Trophoblast cell (in vitro differentiated cells and primary cell): ENCODE measurements around the gene NR5A2.

Experiments used
- DNase-seq, 2 donors: peaks; one replicate each; pipeline ENCODE4 v3.0.0-alpha.2; 2016
- H2AFZ ChIP-seq: 2 replicates; pipeline ENCODE4 v1.6.1; 2013; ENCODE audit warnings: low read length, moderate library complexity, mild to moderate bottlenecking; ENCODE audit not compliant: insufficient read depth, poor library complexity
- H2AK5ac ChIP-seq: 2 replicates; pipeline ENCODE4 v1.6.1; 2013; ENCODE audit warnings: mild to moderate bottlenecking, low read length
- H2BK120ac ChIP-seq: 2 replicates; pipeline ENCODE4 v1.6.1; 2013; ENCODE audit warnings: low read length, mild to moderate bottlenecking, moderate library complexity; ENCODE audit not compliant: insufficient read depth, poor library complexity
- H2BK12ac ChIP-seq: 2 replicates; pipeline ENCODE4 v1.6.1; 2013; ENCODE audit warnings: mild to moderate bottlenecking, low read length, moderate library complexity
- H2BK5ac ChIP-seq: 2 replicates; pipeline ENCODE4 v1.6.1; 2013; ENCODE audit warnings: low read length, low read depth, moderate library complexity, mild to moderate bottlenecking; ENCODE audit not compliant: poor library complexity
- H3K14ac ChIP-seq: 2 replicates; pipeline ENCODE4 v1.6.1; 2013; ENCODE audit warnings: mild to moderate bottlenecking, low read length
- H3K18ac ChIP-seq: 2 replicates; pipeline ENCODE4 v1.6.1; 2013; ENCODE audit warnings: mild to moderate bottlenecking, low read length
- H3K23ac ChIP-seq: 2 replicates; pipeline ENCODE4 v1.6.1; 2013; ENCODE audit warnings: low read length
- H3K27ac ChIP-seq: 2 replicates; pipeline ENCODE4 v1.5.1; 2013; ENCODE audit warnings: low read depth, mild to moderate bottlenecking, inconsistent platforms, low read length, moderate library complexity
- H3K27me3 ChIP-seq: 2 replicates; pipeline ENCODE4 v1.6.1; 2013; ENCODE audit warnings: inconsistent platforms, mild to moderate bottlenecking, low read length, moderate library complexity; ENCODE audit not compliant: insufficient read depth
- H3K36me3 ChIP-seq, 2 experiments: 1 replicate in 1 of 2; 2 replicates in 1 of 2; pipeline ENCODE4 v1.6.1; 2013; ENCODE audit warnings: low read length in 2 of 2, mild to moderate bottlenecking in 2 of 2, moderate library complexity in 1 of 2; ENCODE audit not compliant: insufficient read depth in 2 of 2, control insufficient read depth in 1 of 2
- H3K4ac ChIP-seq: 2 replicates; pipeline ENCODE4 v1.6.1; 2013; ENCODE audit warnings: low read depth, mild to moderate bottlenecking, low read length, moderate library complexity
- H3K4me1 ChIP-seq, 2 experiments: 1 replicate in 1 of 2; 2 replicates in 1 of 2; pipeline ENCODE4 v1.6.1; 2013; ENCODE audit warnings: low read length in 2 of 2, mild to moderate bottlenecking in 2 of 2, moderate library complexity in 1 of 2; ENCODE audit not compliant: insufficient read depth in 2 of 2, control insufficient read depth in 1 of 2
- H3K4me2 ChIP-seq: 2 replicates; pipeline ENCODE4 v1.6.1; 2013; ENCODE audit warnings: inconsistent platforms, mild to moderate bottlenecking, low read length, moderate library complexity
- H3K4me3 ChIP-seq: 2 replicates; pipeline ENCODE4 v1.5.1; 2013; ENCODE audit warnings: mild to moderate bottlenecking, low read depth, low read length, inconsistent platforms
- H3K79me1 ChIP-seq: one replicate; pipeline ENCODE4 v1.6.1; 2013; ENCODE audit warnings: low read length
- H3K79me2 ChIP-seq: 2 replicates; pipeline ENCODE4 v1.6.1; 2013; ENCODE audit warnings: low read length, mild to moderate bottlenecking; ENCODE audit not compliant: control insufficient read depth, insufficient read depth, poor library complexity
- H3K9ac ChIP-seq: 2 replicates; pipeline ENCODE4 v1.6.1; 2013; ENCODE audit warnings: mild to moderate bottlenecking, low read length
- H3K9me3 ChIP-seq: 2 replicates; pipeline ENCODE4 v1.6.1; 2013; ENCODE audit warnings: low read depth, mild to moderate bottlenecking, control low read depth, inconsistent platforms, low read length; ENCODE audit not compliant: insufficient read depth
- H4K12ac ChIP-seq: 2 replicates; pipeline ENCODE4 v1.6.1; 2013; ENCODE audit warnings: low read depth, mild to moderate bottlenecking, low read length, moderate library complexity
- H4K8ac ChIP-seq: 2 replicates; pipeline ENCODE4 v1.6.1; 2013; ENCODE audit warnings: low read depth, mild to moderate bottlenecking, low read length, moderate library complexity
- H4K91ac ChIP-seq: one replicate; pipeline ENCODE4 v1.6.1; 2013; ENCODE audit warnings: low read depth, mild to moderate bottlenecking, low read length, moderate library complexity
- WGBS: extraction: QIAGEN DNeasy Blood & Tissue Kit; methylation state at CpG from one replicate; pipeline ENCODE4 v1.1.7; 2013; ENCODE audit warnings: missing lambda C conversion rate; ENCODE audit not compliant: insufficient read length, insufficient coverage; ENCODE audit errors: extremely low coverage; 5-methylcytosine and 5-hydroxymethylcytosine counted together

Gene NR5A2

GRCh38 chr1:200211157-200211556, 183.6 kb downstream of the NR5A2 start:
- no peak overlapping the region for H3K4me2 ChIP-seq
- H3K18ac ChIP-seq: no peak overlapping the region
- H3K36me3 ChIP-seq: no peaks in the 10 kb centered on the region
- no peak overlapping the region for H2BK5ac ChIP-seq
- no peak overlapping the region for H3K4me3 ChIP-seq
- H3K9me3 ChIP-seq: peaks cover 1% of the 10 kb centered on the region
- no peak overlapping the region for H3K14ac ChIP-seq
- no peaks in the 10 kb centered on the region for H3K79me2 ChIP-seq
- no peak overlapping the region for H3K27ac ChIP-seq
- H2AK5ac ChIP-seq: no peak overlapping the region
- no peak for DNase-seq
- H4K8ac ChIP-seq: no peak overlapping the region
- H3K79me1 ChIP-seq: no peaks in the 10 kb centered on the region
- no peak overlapping the region for H3K4ac ChIP-seq
- no peak overlapping the region for H3K9ac ChIP-seq
- no peaks in the 10 kb centered on the region for H3K4me1 ChIP-seq
- no peak overlapping the region for H2AFZ ChIP-seq
- no peak overlapping the region for H4K12ac ChIP-seq
- no peak overlapping the region for H3K23ac ChIP-seq
- H3K27me3 ChIP-seq: no peaks in the 10 kb centered on the region
- no peak overlapping the region for H2BK12ac ChIP-seq
- no CpG with 5 or more reads among the region's 7 CpGs for WGBS
- H2BK120ac ChIP-seq: no peak overlapping the region
- no peak overlapping the region for H4K91ac ChIP-seq

GRCh38 chr1:200213392-200213791, 185.9 kb downstream of the NR5A2 start:
- peaks cover 1% of the 10 kb centered on the region for H3K9me3 ChIP-seq
- no peaks in the 10 kb centered on the region for H3K4me1 ChIP-seq
- H3K27me3 ChIP-seq: peaks cover 2% of the 10 kb centered on the region
- H4K12ac ChIP-seq: no peak overlapping the region
- no peak overlapping the region for H3K4ac ChIP-seq
- no peak overlapping the region for H2AK5ac ChIP-seq
- no peak overlapping the region for H3K4me2 ChIP-seq
- H3K27ac ChIP-seq: no peak overlapping the region
- H2BK12ac ChIP-seq: no peak overlapping the region
- H3K23ac ChIP-seq: no peak overlapping the region
- no peaks in the 10 kb centered on the region for H3K36me3 ChIP-seq
- no peak overlapping the region for H3K4me3 ChIP-seq
- H3K79me1 ChIP-seq: no peaks in the 10 kb centered on the region
- WGBS: no CpG with 5 or more reads among the region's 24 CpGs
- no peak overlapping the region for H2BK5ac ChIP-seq
- no peaks in the 10 kb centered on the region for H3K79me2 ChIP-seq
- no peak for DNase-seq
- no peak overlapping the region for H3K14ac ChIP-seq
- H2AFZ ChIP-seq: no peak overlapping the region
- H3K18ac ChIP-seq: no peak overlapping the region
- H3K9ac ChIP-seq: no peak overlapping the region
- H4K91ac ChIP-seq: no peak overlapping the region
- no peak overlapping the region for H2BK120ac ChIP-seq
- H4K8ac ChIP-seq: no peak overlapping the region

- no CpG with 5 or more reads among the region's 15 CpGs for WGBS
- H3K27ac ChIP-seq: no peak overlapping the region
- H3K27me3 ChIP-seq: peaks cover 2% of the 10 kb centered on the region
- no peak overlapping the region for H2BK5ac ChIP-seq
- peaks cover 1% of the 10 kb centered on the region for H3K9me3 ChIP-seq
- no peak overlapping the region for H3K14ac ChIP-seq
- no peak overlapping the region for H2BK120ac ChIP-seq
- H3K4me2 ChIP-seq: no peak overlapping the region
- no peaks in the 10 kb centered on the region for H3K79me1 ChIP-seq
- no peak overlapping the region for H2BK12ac ChIP-seq
- H3K18ac ChIP-seq: no peak overlapping the region
- no peak overlapping the region for H3K9ac ChIP-seq
- H3K4me1 ChIP-seq: no peaks in the 10 kb centered on the region
- no peak overlapping the region for H2AFZ ChIP-seq
- H3K4me3 ChIP-seq: peak overlapping the region; percentile 16
- no peaks in the 10 kb centered on the region for H3K79me2 ChIP-seq
- H4K12ac ChIP-seq: no peak overlapping the region
- DNase-seq: no peak
- no peak overlapping the region for H4K8ac ChIP-seq
- H3K23ac ChIP-seq: no peak overlapping the region
- no peak overlapping the region for H3K4ac ChIP-seq
- no peak overlapping the region for H4K91ac ChIP-seq
- H2AK5ac ChIP-seq: no peak overlapping the region
- no peaks in the 10 kb centered on the region for H3K36me3 ChIP-seq
Observed at GRCh38 chr1:200213921-200214320, 186.4 kb downstream of the NR5A2 start.

- H4K91ac ChIP-seq: no peak overlapping the region
- no peaks in the 10 kb centered on the region for H3K79me1 ChIP-seq
- no peaks in the 10 kb centered on the region for H3K4me1 ChIP-seq
- H3K18ac ChIP-seq: no peak overlapping the region
- H3K27me3 ChIP-seq: peaks cover 2% of the 10 kb centered on the region
- H2BK5ac ChIP-seq: no peak overlapping the region
- H4K8ac ChIP-seq: no peak overlapping the region
- no peak overlapping the region for H3K14ac ChIP-seq
- peaks cover 1% of the 10 kb centered on the region for H3K9me3 ChIP-seq
- H3K79me2 ChIP-seq: no peaks in the 10 kb centered on the region
- DNase-seq: no peak
- no peak overlapping the region for H2AFZ ChIP-seq
- H3K4ac ChIP-seq: no peak overlapping the region
- no peak overlapping the region for H3K23ac ChIP-seq
- H3K36me3 ChIP-seq: no peaks in the 10 kb centered on the region
- no peak overlapping the region for H3K4me3 ChIP-seq
- H3K27ac ChIP-seq: no peak overlapping the region
- WGBS: no CpG with 5 or more reads among the region's 2 CpGs
- H3K4me2 ChIP-seq: no peak overlapping the region
- no peak overlapping the region for H2BK12ac ChIP-seq
- no peak overlapping the region for H2BK120ac ChIP-seq
- H4K12ac ChIP-seq: no peak overlapping the region
- no peak overlapping the region for H2AK5ac ChIP-seq
- no peak overlapping the region for H3K9ac ChIP-seq
Observed at GRCh38 chr1:200215350-200215749, 187.8 kb downstream of the NR5A2 start.
